ENCODE data around the gene GAB1.
"Not testable (repeated sequence)": the region's sequence is repeated elsewhere in the genome, so short reads cannot be mapped to it uniquely, and the experiment has no call there.

GAB1 gene

GRCh38 chr4:143339497-143339896 lies 2.8 kb downstream of the GAB1 start:
- DNase-seq = no peak

- no peak for DNase-seq
Observed at GRCh38 chr4:143341186-143341755, 4.6 kb downstream of the GAB1 start.

GRCh38 chr4:143343276-143343831 lies 6.7 kb downstream of the GAB1 start:
- no peak for DNase-seq

- DNase-seq = no peak
Observed at GRCh38 chr4:143344041-143344440, 7.4 kb downstream of the GAB1 start.

- DNase-seq = no peak
Observed at GRCh38 chr4:143344774-143345173, 8.1 kb downstream of the GAB1 start.

- DNase-seq = no peak
Observed at GRCh38 chr4:143345356-143345755, 8.7 kb downstream of the GAB1 start.

- no peak for DNase-seq
Observed at GRCh38 chr4:143346206-143346605, 9.5 kb downstream of the GAB1 start.

GRCh38 chr4:143347484-143348111 lies 10.9 kb downstream of the GAB1 start:
- DNase-seq = no peak

- no peak for DNase-seq
Observed at GRCh38 chr4:143348233-143349077, 11.8 kb downstream of the GAB1 start.

- not testable (repeated sequence) for DNase-seq
Observed at GRCh38 chr4:143349858-143350527, 13.3 kb downstream of the GAB1 start.

GRCh38 chr4:143351149-143351691 lies 14.5 kb downstream of the GAB1 start:
- DNase-seq = no peak

GRCh38 chr4:143351774-143352451 lies 15.2 kb downstream of the GAB1 start:
- no peak for DNase-seq

GRCh38 chr4:143352720-143353119 lies 16.0 kb downstream of the GAB1 start:
- DNase-seq = no peak

- no peak for DNase-seq
Observed at GRCh38 chr4:143353797-143354196, 17.1 kb downstream of the GAB1 start.

- DNase-seq = no peak
Observed at GRCh38 chr4:143354990-143355389, 18.3 kb downstream of the GAB1 start.

GRCh38 chr4:143355540-143356217 lies 19.0 kb downstream of the GAB1 start:
- DNase-seq = no peak

- DNase-seq = no peak
Observed at GRCh38 chr4:143356493-143356892, 19.8 kb downstream of the GAB1 start.

- DNase-seq = no peak
Observed at GRCh38 chr4:143357161-143357845, 20.6 kb downstream of the GAB1 start.

- no peak for DNase-seq
Observed at GRCh38 chr4:143358419-143358818, 21.7 kb downstream of the GAB1 start.

- peak; percentile 40 to 41 for DNase-seq
Observed at GRCh38 chr4:143358923-143359643, 22.4 kb downstream of the GAB1 start.
